H9 (cell line): Measurements from ENCODE around the gene ZMAT5. TPM values are rescaled to one million over a fixed set of nuclear protein-coding genes. Genes with fewer than 3 reads are reported as not detected.

Experiments used
- DNase-seq: peaks from one replicate; pipeline ENCODE4 v3.0.0-alpha.2; 2017
- H2AFZ ChIP-seq: one replicate; pipeline ENCODE4 v1.6.1; 2013; ENCODE audit warnings: mild to moderate bottlenecking, low read length, control low read depth, moderate library complexity
- H2AK5ac ChIP-seq: 2 replicates; pipeline ENCODE4 v1.6.1; 2013; ENCODE audit warnings: low read length, control low read depth, mixed read lengths; ENCODE audit not compliant: insufficient read length
- H2BK120ac ChIP-seq: one replicate; pipeline ENCODE4 v1.6.1; 2013; ENCODE audit warnings: low read depth, mild to moderate bottlenecking, low read length, control low read depth, inconsistent platforms; ENCODE audit not compliant: poor library complexity, severe bottlenecking
- H2BK12ac ChIP-seq: 2 replicates; pipeline ENCODE4 v1.6.1; 2013; ENCODE audit warnings: low read length, control low read depth, mixed read lengths, low read depth; ENCODE audit not compliant: insufficient read length
- H2BK15ac ChIP-seq: 2 replicates; pipeline ENCODE4 v1.6.1; 2013; ENCODE audit warnings: low read depth, low read length, control low read depth
- H2BK20ac ChIP-seq: one replicate; pipeline ENCODE4 v1.6.1; 2013; ENCODE audit warnings: low read depth, mild to moderate bottlenecking, low read length, control low read depth, inconsistent platforms; ENCODE audit not compliant: poor library complexity, severe bottlenecking
- H2BK5ac ChIP-seq: 2 replicates; pipeline ENCODE4 v1.6.1; 2013; ENCODE audit warnings: low read length, control low read depth, mixed read lengths; ENCODE audit not compliant: insufficient read length
- H3K14ac ChIP-seq: 2 replicates; pipeline ENCODE4 v1.6.1; 2013; ENCODE audit warnings: low read length, control low read depth; ENCODE audit not compliant: insufficient read depth
- H3K18ac ChIP-seq: 2 replicates; pipeline ENCODE4 v1.6.1; 2013; ENCODE audit warnings: low read depth, mild to moderate bottlenecking, mixed read lengths, low read length, control low read depth; ENCODE audit not compliant: insufficient read length
- H3K23ac ChIP-seq: 2 replicates; pipeline ENCODE4 v1.6.1; 2013; ENCODE audit warnings: low read length, control low read depth, mixed read lengths, low read depth; ENCODE audit not compliant: insufficient read length
- H3K23me2 ChIP-seq: 2 replicates; pipeline ENCODE4 v1.6.1; 2013; ENCODE audit warnings: low read depth, mild to moderate bottlenecking, mixed read lengths, low read length, control low read depth; ENCODE audit not compliant: insufficient read length, poor library complexity, severe bottlenecking
- H3K27ac ChIP-seq: 2 replicates; pipeline ENCODE4 v1.5.1; 2013; ENCODE audit warnings: low read length, control low read depth, mixed read lengths, low read depth; ENCODE audit not compliant: insufficient read length
- H3K27me3 ChIP-seq: 2 replicates; pipeline ENCODE4 v1.6.1; 2013; ENCODE audit warnings: low read length, control low read depth, inconsistent platforms; ENCODE audit not compliant: insufficient read depth
- H3K4ac ChIP-seq: 2 replicates; pipeline ENCODE4 v1.6.1; 2013; ENCODE audit warnings: low read depth, mild to moderate bottlenecking, control low read depth, inconsistent platforms, low read length, moderate library complexity
- H3K4me1 ChIP-seq: 2 replicates; pipeline ENCODE4 v1.6.1; 2013; ENCODE audit warnings: low read length, control low read depth, inconsistent platforms; ENCODE audit not compliant: insufficient read depth
- H3K4me2 ChIP-seq: 2 replicates; pipeline ENCODE4 v1.6.1; 2013; ENCODE audit warnings: low read length, control low read depth, mixed read lengths; ENCODE audit not compliant: insufficient read length, insufficient read depth
- H3K56ac ChIP-seq: 2 replicates; pipeline ENCODE4 v1.6.1; 2013; ENCODE audit warnings: low read depth, mild to moderate bottlenecking, mixed read lengths, low read length, control low read depth; ENCODE audit not compliant: insufficient read length
- H3K79me1 ChIP-seq: 2 replicates; pipeline ENCODE4 v1.6.1; 2013; ENCODE audit warnings: low read depth, mild to moderate bottlenecking, moderate library complexity, low read length, control low read depth, inconsistent platforms; ENCODE audit not compliant: insufficient read depth, poor library complexity, severe bottlenecking
- H3K79me2 ChIP-seq: 2 replicates; pipeline ENCODE4 v1.6.1; 2013; ENCODE audit warnings: low read length, control low read depth, inconsistent platforms; ENCODE audit not compliant: insufficient read depth
- H3K9ac ChIP-seq: 2 replicates; pipeline ENCODE4 v1.6.1; 2013; ENCODE audit warnings: low read length, control low read depth, mixed read lengths; ENCODE audit not compliant: insufficient read length; ENCODE audit errors: extremely low read depth
- H3K9me3 ChIP-seq: one replicate; pipeline ENCODE4 v1.6.1; 2013; ENCODE audit warnings: low read depth, low read length, inconsistent platforms; ENCODE audit not compliant: control insufficient read depth
- H3T11ph ChIP-seq: one replicate; pipeline ENCODE4 v1.6.1; 2013; ENCODE audit warnings: mild to moderate bottlenecking, low read length, control low read depth, inconsistent platforms
- H4K20me1 ChIP-seq: one replicate; pipeline ENCODE4 v1.6.1; 2013; ENCODE audit not compliant: control insufficient read depth, insufficient read length, insufficient read depth
- H4K5ac ChIP-seq: 2 replicates; pipeline ENCODE4 v1.6.1; 2013; ENCODE audit warnings: low read depth, mild to moderate bottlenecking, mixed read lengths, low read length, control low read depth; ENCODE audit not compliant: insufficient read length
- H4K8ac ChIP-seq: replicated peaks from 2 replicates; pipeline ENCODE4 v1.6.1; 2013; ENCODE audit warnings: low read length, control low read depth, mixed read lengths, low read depth; ENCODE audit not compliant: insufficient read length
- H4K91ac ChIP-seq: 2 replicates; pipeline ENCODE4 v1.6.1; 2013; ENCODE audit warnings: low read depth, mild to moderate bottlenecking, moderate library complexity, mixed read lengths, low read length, control low read depth; ENCODE audit not compliant: insufficient read length
- H3K27ac Mint-ChIP-seq, 3 experiments: 2 replicates in 2 of 3; 3 replicates in 1 of 3; pipeline ENCODE4 v1.8.0; 2020 to 2021; ENCODE audit warnings: mixed read lengths in 3 of 3, mild to moderate bottlenecking in 1 of 3, moderate library complexity in 1 of 3
- H3K27me3 Mint-ChIP-seq: 2 replicates; pipeline ENCODE4 v1.8.0; 2021; ENCODE audit warnings: low read depth, mild to moderate bottlenecking, moderate library complexity, mixed read lengths
- H3K36me3 Mint-ChIP-seq, 3 experiments: 2 replicates in 2 of 3; 3 replicates in 1 of 3; pipeline ENCODE4 v1.8.0; 2020 to 2021; ENCODE audit warnings: low read depth in 3 of 3, mixed read lengths in 3 of 3; ENCODE audit not compliant: insufficient read depth in 1 of 3
- H3K4me1 Mint-ChIP-seq, 2 experiments: 2 replicates each; pipeline ENCODE4 v1.8.0; 2020; ENCODE audit warnings: mixed read lengths in 2 of 2
- H3K4me3 Mint-ChIP-seq, 2 experiments: 2 replicates in 1 of 2; 3 replicates in 1 of 2; pipeline ENCODE4 v1.8.0; 2020 to 2021; ENCODE audit warnings: mild to moderate bottlenecking in 2 of 2, mixed read lengths in 2 of 2, moderate library complexity in 1 of 2
- H3K9me3 Mint-ChIP-seq, 2 experiments: 2 replicates in 1 of 2; 3 replicates in 1 of 2; pipeline ENCODE4 v1.8.0; 2020; ENCODE audit warnings: mild to moderate bottlenecking in 2 of 2, mixed read lengths in 2 of 2, moderate library complexity in 1 of 2
- CTCF ChIP-seq: fragments of 200-600 bp; sonication (generic); conservative IDR thresholded peaks from 3 replicates; pipeline ENCODE4 v1.8.0; 2021; ENCODE audit warnings: antibody characterized with exemption, mild to moderate bottlenecking
- WGBS: extraction: QIAGEN DNeasy Blood & Tissue Kit; methylation state at CpG from one replicate; pipeline ENCODE4 v1.1.7; 2013; ENCODE audit warnings: missing lambda C conversion rate, low lambda C conversion rate, mixed read lengths; ENCODE audit not compliant: insufficient read length; ENCODE audit errors: extremely low coverage; 5-methylcytosine and 5-hydroxymethylcytosine counted together
- total RNA-seq: library from RNA; stranded (reverse); gene quantifications from 2 replicates; pipeline ENCODE4 v1.2.1, GENCODE V29; 2021

ZMAT5 gene
- total RNA-seq, 1 experiment from 2014 or later: 13.9 TPM

DNA sequence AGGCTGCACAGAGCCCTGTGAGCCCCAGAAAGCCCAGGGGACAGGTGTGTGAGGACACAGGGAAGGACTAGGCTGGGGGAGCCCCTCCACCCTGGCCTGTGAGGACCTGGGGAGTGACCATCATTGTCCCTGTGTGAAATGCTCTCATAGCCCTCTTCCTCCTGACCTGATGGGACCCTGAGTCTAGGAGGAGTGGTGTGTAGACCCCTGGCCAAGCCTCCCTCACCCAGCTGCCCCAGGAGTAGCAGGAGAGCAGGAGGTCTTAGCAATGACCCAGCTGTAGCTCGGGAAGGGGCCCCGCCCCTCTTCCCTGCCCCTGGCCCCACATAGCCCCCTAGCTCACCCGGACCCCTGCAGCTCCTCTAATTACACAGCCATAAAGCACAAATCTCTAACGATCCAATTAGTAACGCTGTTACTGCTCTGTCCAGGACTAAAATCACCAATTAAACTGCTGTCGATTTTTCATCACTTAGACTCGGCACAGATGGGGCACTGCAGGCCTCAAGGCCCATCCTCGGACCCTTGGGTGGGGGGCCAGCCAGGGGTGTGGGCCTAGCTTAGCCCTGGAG, 53.6 kb downstream of the ZMAT5 start:
- H3K9me3 Mint-ChIP-seq: no peaks in the 10 kb centered on the region; a peak in 1 of 5 replicates
- Histone ChIP-seq H2BK120ac (no peak overlapping the region), H4K91ac (no peak overlapping the region), H3K9me3 (no peaks in the 10 kb centered on the region), H3K9ac (no peak overlapping the region), H3K79me1 (no peaks in the 10 kb centered on the region), H3K4ac (no peak overlapping the region), H3K14ac (no peak overlapping the region; the same call in 1 of the 2 replicates), H3K4me2 (no peak overlapping the region), H4K20me1 (no peaks in the 10 kb centered on the region), H3K27me3 (no peaks in the 10 kb centered on the region; the same call in 1 of the 2 replicates), H3K56ac (no peak overlapping the region), H2BK12ac (no peak overlapping the region), H3K18ac (no peak overlapping the region), H2BK5ac (no peak overlapping the region), H3K23ac (no peak overlapping the region), H4K5ac (no peak overlapping the region), H3K23me2 (no peaks in the 10 kb centered on the region), H2AK5ac (no peak overlapping the region), H2AFZ (no peak overlapping the region), H2BK20ac (no peak overlapping the region), H3K79me2 (no peaks in the 10 kb centered on the region), H4K8ac (no peak overlapping the region), H3K27ac (no peak overlapping the region), H3K4me1 (no peaks in the 10 kb centered on the region), H3T11ph (no peak overlapping the region), H2BK15ac (no peak overlapping the region)
- no peak overlapping the region for H3K4me3 Mint-ChIP-seq
- peaks cover 83% of the 10 kb centered on the region for H3K27me3 Mint-ChIP-seq
- H3K27ac Mint-ChIP-seq: no peak overlapping the region
- no peak for DNase-seq
- H3K4me1 Mint-ChIP-seq: peaks cover 2 to 8% of the 10 kb centered on the region in 2 experiments; a peak in 2 of 4 replicates
- no peaks in the 10 kb centered on the region; a peak in 1 of 7 replicates for H3K36me3 Mint-ChIP-seq
- WGBS: no CpG with 5 or more reads among the region's 8 CpGs
- no peak for TF ChIP-seq CTCF
